ENCODE results near the gene PRDM5. TPM values are rescaled to one million over a fixed set of nuclear protein-coding genes. Genes with fewer than 3 reads are reported as not detected.

PRDM5 gene
- total and polyA plus RNA-seq, 9 of the 15 experiments (the other 6 are each of a cell fraction or from before 2014, with no cell fraction given): not detected

DNA sequence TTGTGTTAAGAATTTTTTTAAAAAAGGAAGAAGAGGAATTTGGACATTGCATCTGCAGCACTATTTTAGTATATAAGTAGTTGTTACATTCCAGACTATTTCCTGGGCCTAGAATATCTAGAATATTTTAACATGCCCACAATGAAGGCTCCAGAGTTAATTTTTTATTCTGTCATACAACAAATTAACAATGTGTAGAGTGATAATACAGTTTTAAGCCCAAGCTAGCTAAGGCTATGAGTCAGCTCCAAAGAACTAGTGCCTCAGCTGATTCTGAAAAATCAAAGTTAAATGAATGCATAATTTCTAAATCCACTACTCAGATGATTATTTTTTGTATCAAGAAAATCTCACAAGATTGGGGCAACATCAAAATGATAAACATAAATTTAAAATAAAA lies 231.4 kb downstream of the PRDM5 start (continued):
- TF ChIP-seq NR4A1 (CRISPR knock-in tag; IDR thresholded peaks at IDR 0.05) (no peak), NR4A1 (tag; IDR thresholded peaks at IDR 0.05) (no peak)

- no peak for ATAC-seq
- Histone ChIP-seq H2AFZ (ENCODE audit: low read depth, low read length) (no peak overlapping the region), H3K36me3 (ENCODE audit: control insufficient read depth, insufficient read depth, low read length) (no peaks in the 10 kb centered on the region; the same call in 2 of the 3 replicates), H3K27me3 (ENCODE audit: control insufficient read depth in 2 of 2, insufficient read depth in 2 of 2, low read length in 2 of 2) (no peaks in the 10 kb centered on the region), H4K20me1 (replicated peaks; ENCODE audit: control insufficient read depth, insufficient read depth, low read length) (no peaks in the 10 kb centered on the region), H3K79me2 (ENCODE audit: control insufficient read depth, insufficient read depth, low read length) (no peaks in the 10 kb centered on the region), H3K4me3 (no peak overlapping the region), H3K9me1 (ENCODE audit: control insufficient read depth, insufficient read depth, low read length) (no peaks in the 10 kb centered on the region), H3K4me2 (ENCODE audit: insufficient read depth, low read length) (no peak overlapping the region), H3K9me3 (replicated peaks; ENCODE audit: control insufficient read depth, insufficient read depth, low read depth, low read length) (no peaks in the 10 kb centered on the region; the same call in 1 of the 2 replicates), H3K9ac (ENCODE audit: insufficient read depth in 1 of 2, low read depth in 2 of 2, low read length in 2 of 2) (no peak overlapping the region), H3K27ac (ENCODE audit: extremely low read depth, low read depth, low read length) (no peak overlapping the region), H3K4me1 (replicated peaks in 1 of 2; ENCODE audit: control insufficient read depth in 2 of 2, insufficient read depth in 2 of 2, low read length in 2 of 2) (no peaks in the 10 kb centered on the region)
- FAIRE-seq: no peak
- in situ Hi-C loops (cut with MboI): no loop called here
- TF ChIP-seq JUN (IDR thresholded peaks at IDR 0.05; ENCODE audit: borderline replicate concordance, low read depth, low read length) (no peak), JUN (CRISPR knock-in tag; IDR thresholded peaks at IDR 0.05; ENCODE audit: borderline replicate concordance) (no peak), RBM15 (IDR thresholded peaks at IDR 0.05; ENCODE audit: insufficient read depth, low read length) (no peak), EWSR1 (IDR thresholded peaks at IDR 0.05; ENCODE audit: borderline replicate concordance, low read depth, partially characterized antibody) (no peak), ZNF133 (CRISPR knock-in tag; IDR thresholded peaks at IDR 0.05) (no peak), SIX5 (IDR thresholded peaks at IDR 0.05; ENCODE audit: borderline replicate concordance in 1 of 2, insufficient read depth in 1 of 2, low read depth in 1 of 2, low read length in 2 of 2) (no peak), NRF1 (conservative IDR thresholded peaks at IDR 0.05 in 1 of 2, IDR thresholded peaks at IDR 0.05 in 1 of 2) (no peak), TGIF2 (CRISPR knock-in tag; IDR thresholded peaks at IDR 0.05) (no peak), ZNF23 (CRISPR knock-in tag; IDR thresholded peaks at IDR 0.05) (no peak), KDM4B (IDR thresholded peaks at IDR 0.05; ENCODE audit: borderline replicate concordance in 2 of 2, low read depth in 1 of 2) (no peak), KAT2B (IDR thresholded peaks at IDR 0.05; ENCODE audit: low read depth, low read length) (no peak), KLF13 (tag; IDR thresholded peaks at IDR 0.05; ENCODE audit: borderline replicate concordance, low read depth) (no peak)
- TF ChIP-seq, protein P1, sequence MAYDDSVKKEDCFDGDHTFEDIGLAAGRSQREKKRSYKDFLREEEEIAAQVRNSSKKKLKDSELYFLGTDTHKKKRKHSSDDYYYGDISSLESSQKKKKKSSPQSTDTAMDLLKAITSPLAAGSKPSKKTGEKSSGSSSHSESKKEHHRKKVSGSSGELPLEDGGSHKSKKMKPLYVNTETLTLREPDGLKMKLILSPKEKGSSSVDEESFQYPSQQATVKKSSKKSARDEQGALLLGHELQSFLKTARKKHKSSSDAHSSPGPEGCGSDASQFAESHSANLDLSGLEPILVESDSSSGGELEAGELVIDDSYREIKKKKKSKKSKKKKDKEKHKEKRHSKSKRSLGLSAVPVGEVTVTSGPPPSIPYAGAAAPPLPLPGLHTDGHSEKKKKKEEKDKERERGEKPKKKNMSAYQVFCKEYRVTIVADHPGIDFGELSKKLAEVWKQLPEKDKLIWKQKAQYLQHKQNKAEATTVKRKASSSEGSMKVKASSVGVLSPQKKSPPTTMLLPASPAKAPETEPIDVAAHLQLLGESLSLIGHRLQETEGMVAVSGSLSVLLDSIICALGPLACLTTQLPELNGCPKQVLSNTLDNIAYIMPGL (CRISPR knock-in tag; IDR thresholded peaks at IDR 0.05): no peak
- TF ChIP-seq, protein P2, sequence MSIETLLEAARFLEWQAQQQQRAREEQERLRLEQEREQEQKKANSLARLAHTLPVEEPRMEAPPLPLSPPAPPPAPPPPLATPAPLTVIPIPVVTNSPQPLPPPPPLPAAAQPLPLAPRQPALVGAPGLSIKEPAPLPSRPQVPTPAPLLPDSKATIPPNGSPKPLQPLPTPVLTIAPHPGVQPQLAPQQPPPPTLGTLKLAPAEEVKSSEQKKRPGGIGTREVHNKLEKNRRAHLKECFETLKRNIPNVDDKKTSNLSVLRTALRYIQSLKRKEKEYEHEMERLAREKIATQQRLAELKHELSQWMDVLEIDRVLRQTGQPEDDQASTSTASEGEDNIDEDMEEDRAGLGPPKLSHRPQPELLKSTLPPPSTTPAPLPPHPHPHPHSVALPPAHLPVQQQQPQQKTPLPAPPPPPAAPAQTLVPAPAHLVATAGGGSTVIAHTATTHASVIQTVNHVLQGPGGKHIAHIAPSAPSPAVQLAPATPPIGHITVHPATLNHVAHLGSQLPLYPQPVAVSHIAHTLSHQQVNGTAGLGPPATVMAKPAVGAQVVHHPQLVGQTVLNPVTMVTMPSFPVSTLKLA (conservative IDR thresholded peaks at IDR 0.05): no peak
- TF ChIP-seq, protein P3, sequence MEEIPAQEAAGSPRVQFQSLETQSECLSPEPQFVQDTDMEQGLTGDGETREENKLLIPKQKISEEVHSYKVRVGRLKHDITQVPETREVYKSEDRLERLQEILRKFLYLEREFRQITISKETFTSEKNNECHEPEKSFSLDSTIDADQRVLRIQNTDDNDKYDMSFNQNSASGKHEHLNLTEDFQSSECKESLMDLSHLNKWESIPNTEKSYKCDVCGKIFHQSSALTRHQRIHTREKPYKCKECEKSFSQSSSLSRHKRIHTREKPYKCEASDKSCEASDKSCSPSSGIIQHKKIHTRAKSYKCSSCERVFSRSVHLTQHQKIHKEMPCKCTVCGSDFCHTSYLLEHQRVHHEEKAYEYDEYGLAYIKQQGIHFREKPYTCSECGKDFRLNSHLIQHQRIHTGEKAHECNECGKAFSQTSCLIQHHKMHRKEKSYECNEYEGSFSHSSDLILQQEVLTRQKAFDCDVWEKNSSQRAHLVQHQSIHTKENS (CRISPR knock-in tag; IDR thresholded peaks at IDR 0.05): no peak
- WGBS (ENCODE audit: insufficient coverage, low coverage, missing lambda C conversion rate): 0% methylated on average over 3 of the region's 3 CpGs
- no peak for DNase-seq (ENCODE audit: extremely low read depth in 1 of 4, low spot score in 3 of 4)
- ChIA-PET CTCF (ENCODE audit: low intra/inter-chr PET ratio) (no interaction called here), POLR2A (no interaction called here)
- intact Hi-C loops (cut with micrococcal nuclease): no loop called here
- no TSS peak for BruUV-seq (replicated peaks)
Observed at GRCh38 chr4:120688791-120689190, 233.7 kb downstream of the PRDM5 start.
